ENCODE measurements around the gene SDK2.

- TF ChIP-seq CTCF (IDR thresholded peaks at IDR 0.05; ENCODE audit: insufficient read depth, low read depth, low read length) = no peak
- no peak for TF ChIP-seq EZH2 (IDR thresholded peaks at IDR 0.05; ENCODE audit: insufficient read depth, low read length)
These were observed 152.0 kb downstream of the SDK2 start for GRCh38 chr17:73492125-73492820.
